Pancreas (tissue), 10 donors: ENCODE measurements around the gene CETP. TPM values are rescaled to one million over a fixed set of nuclear protein-coding genes. Genes with fewer than 3 reads are reported as not detected.

Experiments used
- ATAC-seq, 4 donors: fragments of 200-7000 bp; cut with Tn5 transposase; one replicate each; pipeline versions ENCODE4 v1.8.0 to v1.9.1; 2020; ENCODE audit warnings: mild to moderate bottlenecking in 4 of 4, moderate library complexity in 4 of 4
- DNase-seq, 6 donors: peaks; one replicate each; pipeline ENCODE4 v3.0.0-alpha.2; 2020
- FAIRE-seq: peaks from 2 replicates; lab custom pipeline; 2012; peaks lifted over from hg19 to GRCh38; lab: Jason Lieb, UNC
- H3K27ac ChIP-seq, 4 donors: fragments of 200-600 bp; sonication (generic); 1 replicate in 3 of 4; 2 replicates in 1 of 4; pipeline versions ENCODE4 v1.5.0 to v1.8.0; 2020
- H3K27me3 ChIP-seq, 4 donors: fragments of 200-600 bp; one replicate each; pipeline ENCODE4 v1.8.0; 2021
- H3K36me3 ChIP-seq, 3 donors: fragments of 200-600 bp; sonication (generic) in 1 of 3; one replicate each; pipeline versions ENCODE4 v1.5.0 to v1.8.0; 2020 to 2021
- H3K4me1 ChIP-seq, 3 donors: fragments of 200-600 bp; one replicate each; pipeline ENCODE4 v1.8.0; 2021
- H3K4me3 ChIP-seq, 4 donors: fragments of 200-600 bp; sonication (generic) in 2 of 4; one replicate each; pipeline versions ENCODE4 v1.5.0 to v1.8.0; 2020 to 2021
- H3K9me3 ChIP-seq, 4 donors: fragments of 200-600 bp; one replicate each; pipeline ENCODE4 v1.8.0; 2021
- CTCF ChIP-seq, 4 donors: fragments of 200-600 bp; sonication (generic) in 3 of 4; IDR thresholded peaks; one replicate each; pipeline versions ENCODE4 v1.5.0 to v1.8.0; 2021; ENCODE audit warnings: antibody characterized with exemption in 4 of 4
- WGBS, 2 donors: extraction: QIAGEN DNeasy Blood & Tissue Kit; methylation state at CpG; one replicate each; pipeline ENCODE4 v1.1.7; 2013; 5-methylcytosine and 5-hydroxymethylcytosine counted together
- intact Hi-C, 3 donors: fragments of 100-400 bp; cut with DNase I; formaldehyde crosslinking; loops; one replicate each; pipeline versions ENCODE4 v1.11.1 to v1.14.2; 2022
- polyA plus RNA-seq, 2 donors: library from polyadenylated mRNA; stranded (reverse); fragments of 200-250 nt; gene quantifications; one replicate each; pipeline ENCODE4 v1.2.3, GENCODE V29; 2013
- total RNA-seq, 6 donors: library from RNA; stranded (reverse); fragmentation: NEBNext Ultra II Directional in 4 of 6; extraction: Animal tissue kit (Norgen Biotek cat#: 25700) in 4 of 6; gene quantifications; one replicate each; pipeline versions ENCODE4 v1.2.1 to v1.2.4, GENCODE V29; 2021 to 2023
- donor health status: healthy with polysubstance abuse.
- donor health status: DM: no; HTN: no; CAD: no; lungs with moderate emphysema.
- donor health status: DM: no; HTN: no; CAD: no.
- donor health status: control.
- donor health status: control.
- donor health status: Bipolar disorder and iron deficiency.
- donor health status: DM: yes; HTN: yes; CAD: no.
- donor health status: DM: no; HTN: no; CAD: no.
- donor health status: DM: no; HTN: no; CAD: no.
- donor health status: DM: yes; HTN: yes; CAD: no.

The CETP gene
- total and polyA plus RNA-seq, 8 donors, result 0.12 to 1.0 (median 0.26) TPM; not detected in 1

- intact Hi-C loops, result no loop called here
- peak overlapping the region in 1 of 4 donors; percentile 99 for H3K27ac ChIP-seq
- no peaks in the 10 kb centered on the region for H3K27me3 ChIP-seq
- H3K36me3 ChIP-seq, result peaks cover 13 to 69% (median 44%) of the 10 kb centered on the region in 3 donors
- no peak for TF ChIP-seq CTCF (IDR thresholded peaks at IDR 0.05)
- no peak for FAIRE-seq
- H3K9me3 ChIP-seq, result no peaks in the 10 kb centered on the region
- H3K4me1 ChIP-seq, result peaks cover 18 to 65% (median 19%) of the 10 kb centered on the region in 3 donors
- DNase-seq, result no peak
- peak overlapping the region; percentile 99 to 100 (median 99) for H3K4me3 ChIP-seq
- no peak for ATAC-seq
- WGBS, 2 donors, result 10 to 12% methylated on average over 5 of the region's 5 CpGs
These were observed 26.5 kb upstream of the CETP start for GRCh38 chr16:56935201-56935600.

- intact Hi-C loops, result no loop called here
- WGBS, 2 donors, result 34% methylated on average over 5 of the region's 5 CpGs
- H3K27me3 ChIP-seq, result no peaks in the 10 kb centered on the region
- H3K4me3 ChIP-seq, result peak overlapping the region in 3 of 4 donors; percentile 99 to 100 (median 99)
- ATAC-seq (no peak), FAIRE-seq (no peak), DNase-seq (no peak)
- H3K36me3 ChIP-seq, result peaks cover 21 to 82% (median 57%) of the 10 kb centered on the region in 3 donors
- TF ChIP-seq CTCF (IDR thresholded peaks at IDR 0.05), result no peak
- H3K4me1 ChIP-seq, result peaks cover 14 to 57% (median 24%) of the 10 kb centered on the region in 3 donors
- H3K9me3 ChIP-seq, result no peaks in the 10 kb centered on the region
- H3K27ac ChIP-seq, result no peak overlapping the region
These were observed 25.3 kb upstream of the CETP start for GRCh38 chr16:56936491-56936890.

GRCh38 chr16:56936950-56937349 is 24.8 kb upstream of the CETP start:
- no peaks in the 10 kb centered on the region for H3K27me3 ChIP-seq
- WGBS, 2 donors, result 34 to 38% methylated on average over 5 of the region's 5 CpGs
- peaks cover 16 to 60% (median 28%) of the 10 kb centered on the region in 3 donors for H3K4me1 ChIP-seq
- H3K27ac ChIP-seq, result no peak overlapping the region
- intact Hi-C loops, result no loop called here
- H3K4me3 ChIP-seq, result peak overlapping the region in 3 of 4 donors; percentile 99 to 100 (median 99)
- FAIRE-seq, result no peak
- no peak for ATAC-seq
- no peak for TF ChIP-seq CTCF (IDR thresholded peaks at IDR 0.05)
- peaks cover 21 to 87% (median 61%) of the 10 kb centered on the region in 3 donors for H3K36me3 ChIP-seq
- no peaks in the 10 kb centered on the region for H3K9me3 ChIP-seq
- DNase-seq, result no peak

- ATAC-seq, result peak; percentile 2 to 25 (median 18)
- H3K4me3 ChIP-seq, result peak overlapping the region in 3 of 4 donors; percentile 1 to 29 (median 20)
These were observed 22.9 kb upstream of the CETP start for GRCh38 chr16:56938664-56939513.

More at GRCh38 chr16:56938664-56939513, 22.9 kb upstream of the CETP start:
- DNase-seq (no peak), FAIRE-seq (no peak)
- Histone ChIP-seq H3K9me3 (no peaks in the 10 kb centered on the region), H3K27ac (no peak overlapping the region), H3K4me1 (peaks cover 20 to 66% (median 37%) of the 10 kb centered on the region in 3 donors), H3K27me3 (no peaks in the 10 kb centered on the region), H3K36me3 (peaks cover 21 to 100% (median 79%) of the 10 kb centered on the region in 3 donors)
- no peak for TF ChIP-seq CTCF (IDR thresholded peaks at IDR 0.05)
- WGBS, 2 donors, result 32 to 38% methylated on average over 8 of the region's 8 CpGs
- intact Hi-C loops, result no loop called here
